ENCODE measurements around the gene SNPH. TPM values are rescaled to one million over a fixed set of nuclear protein-coding genes. Genes with fewer than 3 reads are reported as not detected.

Gene SNPH
- total and polyA plus RNA-seq, 8 donors, result 1.1 to 4.3 (median 2.5) TPM

- H3K27ac ChIP-seq, result no peak overlapping the region
- intact Hi-C loops (cut with DNase I), result no loop called here
- no peaks in the 10 kb centered on the region for H3K9me3 ChIP-seq
- FAIRE-seq (no peak), DNase-seq (no peak), ATAC-seq (no peak)
- no peak for TF ChIP-seq CTCF (IDR thresholded peaks at IDR 0.05)
- 95 to 97% methylated on average over 2 of the region's 2 CpGs for WGBS, 2 donors
- no peak overlapping the region for H3K4me3 ChIP-seq
- H3K4me1 ChIP-seq, result no peaks in the 10 kb centered on the region
- H3K36me3 ChIP-seq, result no peaks in the 10 kb centered on the region
- H3K27me3 ChIP-seq, result no peaks in the 10 kb centered on the region
Observed at GRCh38 chr20:1297486-1297885, 31.4 kb downstream of the SNPH start.

- ATAC-seq, result no peak
- Histone ChIP-seq H3K27me3 (no peaks in the 10 kb centered on the region), H3K36me3 (no peaks in the 10 kb centered on the region), H3K27ac (no peak overlapping the region), H3K4me1 (no peaks in the 10 kb centered on the region), H3K9me3 (no peaks in the 10 kb centered on the region), H3K4me3 (no peak overlapping the region)
- TF ChIP-seq CTCF (IDR thresholded peaks at IDR 0.05), result no peak
- intact Hi-C loops (cut with DNase I), result no loop called here
- no peak for DNase-seq
- WGBS, 2 donors, result 89 to 92% methylated on average over 5 of the region's 5 CpGs
- no peak for FAIRE-seq
Observed at GRCh38 chr20:1298166-1298565, 32.1 kb downstream of the SNPH start.

- Histone ChIP-seq H3K27ac (no peak overlapping the region), H3K27me3 (no peaks in the 10 kb centered on the region), H3K4me3 (no peak overlapping the region), H3K9me3 (no peaks in the 10 kb centered on the region), H3K36me3 (no peaks in the 10 kb centered on the region), H3K4me1 (no peaks in the 10 kb centered on the region)
- WGBS, 2 donors, result 83 to 88% methylated on average over 10 of the region's 10 CpGs
- no peak for FAIRE-seq
- intact Hi-C loops (cut with DNase I), result no loop called here
- ATAC-seq, result no peak
- no peak for DNase-seq
- TF ChIP-seq CTCF (IDR thresholded peaks at IDR 0.05), result no peak
Observed at GRCh38 chr20:1298888-1299511, 32.9 kb downstream of the SNPH start.

GRCh38 chr20:1299522-1299921 is 33.4 kb downstream of the SNPH start:
- TF ChIP-seq CTCF (IDR thresholded peaks at IDR 0.05), result no peak
- Histone ChIP-seq H3K9me3 (no peaks in the 10 kb centered on the region), H3K27me3 (no peaks in the 10 kb centered on the region), H3K27ac (no peak overlapping the region), H3K4me1 (no peaks in the 10 kb centered on the region), H3K36me3 (no peaks in the 10 kb centered on the region), H3K4me3 (no peak overlapping the region)
- no peak for DNase-seq
- no peak for FAIRE-seq
- ATAC-seq, result peak in 3 of 4 donors; percentile 27 to 41 (median 40)
- intact Hi-C loops (cut with DNase I), result no loop called here
- 76 to 77% methylated on average over 9 of the region's 9 CpGs for WGBS, 2 donors

- peak in 1 of 6 donors; percentile 47 for DNase-seq
- Histone ChIP-seq H3K27ac (no peak overlapping the region), H3K4me3 (no peak overlapping the region), H3K4me1 (no peaks in the 10 kb centered on the region), H3K36me3 (peaks cover 0 to under 1% (median 0%) of the 10 kb centered on the region in 3 donors), H3K27me3 (no peaks in the 10 kb centered on the region), H3K9me3 (no peaks in the 10 kb centered on the region)
- TF ChIP-seq CTCF (IDR thresholded peaks at IDR 0.05), result no peak
- no peak for ATAC-seq
- FAIRE-seq, result no peak
- intact Hi-C loops (cut with DNase I), result no loop called here
- 87 to 93% methylated on average over 18 of the region's 18 CpGs for WGBS, 2 donors
Observed at GRCh38 chr20:1300083-1300840, 34.2 kb downstream of the SNPH start.
